PC-3 (cell line): ENCODE data around the gene CYP39A1.

Experiments
- EZH2phosphoT487 ChIP-seq: fragments of 300-600 bp; sonication (generic); IDR thresholded peaks from 2 replicates; pipeline ENCODE4 v1.6.1; 2018; ENCODE audit warnings: mild to moderate bottlenecking, antibody characterized with exemption, low read length, borderline replicate concordance
- TF ChIP-seq, protein P1 (sequence below): fragments of 300-600 bp; sonication (generic); conservative IDR thresholded peaks from 2 replicates; pipeline ENCODE4 v1.5.1; 2017; ENCODE audit warnings: antibody characterized with exemption, low read depth, mild to moderate bottlenecking, low read length

DNA sequence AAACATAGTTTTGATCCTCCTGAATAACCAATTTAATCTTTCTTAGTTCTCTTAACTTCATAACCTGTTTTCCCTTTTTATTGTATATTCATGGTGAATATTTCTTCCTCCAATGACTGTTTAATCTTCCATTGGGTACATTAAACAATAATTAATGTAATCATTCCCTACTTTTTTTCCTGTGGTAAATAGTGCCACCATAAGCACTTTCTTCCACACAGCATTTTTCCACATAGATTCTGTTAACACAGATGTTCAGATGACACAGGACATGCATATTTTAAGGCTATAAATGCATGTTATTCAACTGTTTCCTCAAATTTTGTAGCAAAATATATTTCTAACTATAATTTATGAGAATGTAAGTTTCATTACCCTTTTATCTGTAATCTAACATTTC, 61.9 kb downstream of the CYP39A1 start:
- TF ChIP-seq, protein P1, sequence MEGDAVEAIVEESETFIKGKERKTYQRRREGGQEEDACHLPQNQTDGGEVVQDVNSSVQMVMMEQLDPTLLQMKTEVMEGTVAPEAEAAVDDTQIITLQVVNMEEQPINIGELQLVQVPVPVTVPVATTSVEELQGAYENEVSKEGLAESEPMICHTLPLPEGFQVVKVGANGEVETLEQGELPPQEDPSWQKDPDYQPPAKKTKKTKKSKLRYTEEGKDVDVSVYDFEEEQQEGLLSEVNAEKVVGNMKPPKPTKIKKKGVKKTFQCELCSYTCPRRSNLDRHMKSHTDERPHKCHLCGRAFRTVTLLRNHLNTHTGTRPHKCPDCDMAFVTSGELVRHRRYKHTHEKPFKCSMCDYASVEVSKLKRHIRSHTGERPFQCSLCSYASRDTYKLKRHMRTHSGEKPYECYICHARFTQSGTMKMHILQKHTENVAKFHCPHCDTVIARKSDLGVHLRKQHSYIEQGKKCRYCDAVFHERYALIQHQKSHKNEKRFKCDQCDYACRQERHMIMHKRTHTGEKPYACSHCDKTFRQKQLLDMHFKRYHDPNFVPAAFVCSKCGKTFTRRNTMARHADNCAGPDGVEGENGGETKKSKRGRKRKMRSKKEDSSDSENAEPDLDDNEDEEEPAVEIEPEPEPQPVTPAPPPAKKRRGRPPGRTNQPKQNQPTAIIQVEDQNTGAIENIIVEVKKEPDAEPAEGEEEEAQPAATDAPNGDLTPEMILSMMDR = no peak
- TF ChIP-seq EZH2phosphoT487 = no peak
